ENCODE data around the gene NCKAP5.

NCKAP5 gene

GRCh38 chr2:133004623-133005022 is 563.6 kb downstream of the NCKAP5 start:
- in situ Hi-C loops (cut with MboI; ENCODE audit: low pct_unique_long_range_greater_than_20kb, low sequenced_read_pairs, unreplicated experiment): no loop called here
- no peak for DNase-seq (ENCODE audit: low spot score)
- TF ChIP-seq CTCF (IDR thresholded peaks at IDR 0.05; ENCODE audit: extremely low read depth, insufficient read depth, missing control alignments): no peak

GRCh38 chr2:132999421-132999820 is 568.8 kb downstream of the NCKAP5 start:
- DNase-seq (ENCODE audit: low spot score): no peak
- TF ChIP-seq CTCF (IDR thresholded peaks at IDR 0.05; ENCODE audit: extremely low read depth, insufficient read depth, missing control alignments): no peak
- in situ Hi-C loops (cut with MboI; ENCODE audit: low pct_unique_long_range_greater_than_20kb, low sequenced_read_pairs, unreplicated experiment): no loop called here

GRCh38 chr2:132998221-132998620 is 570.0 kb downstream of the NCKAP5 start:
- in situ Hi-C loops (cut with MboI; ENCODE audit: low pct_unique_long_range_greater_than_20kb, low sequenced_read_pairs, unreplicated experiment): no loop called here
- no peak for TF ChIP-seq CTCF (IDR thresholded peaks at IDR 0.05; ENCODE audit: extremely low read depth, insufficient read depth, missing control alignments)
- DNase-seq (ENCODE audit: low spot score): no peak

DNA sequence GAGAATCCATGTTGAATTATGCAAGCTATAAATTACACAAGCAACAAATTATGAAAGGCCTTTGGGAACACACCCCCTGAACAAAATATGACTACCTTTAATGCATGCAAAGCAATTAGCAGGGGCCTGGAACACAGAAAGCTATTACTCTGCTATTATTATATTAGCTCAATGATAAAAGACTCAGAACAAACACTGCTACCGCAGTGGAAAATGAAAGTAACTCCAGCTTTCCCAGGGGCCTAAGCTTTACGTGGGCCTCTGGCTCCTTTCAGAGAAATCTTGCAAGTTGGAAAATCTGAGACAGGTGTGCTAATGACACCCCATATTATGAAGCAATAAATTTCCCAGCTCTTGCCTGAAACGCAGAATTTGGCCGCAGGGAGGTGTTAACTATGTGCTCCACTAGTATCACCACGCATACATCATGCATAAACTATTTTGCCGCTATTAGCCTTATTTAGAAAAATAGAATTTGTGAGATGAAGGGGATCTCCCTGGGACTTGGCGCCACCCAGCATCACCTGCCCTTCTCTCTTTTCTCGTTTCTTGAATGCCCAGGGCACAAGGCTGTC is 576.7 kb downstream of the NCKAP5 start:
- TF ChIP-seq CTCF (IDR thresholded peaks at IDR 0.05; ENCODE audit: extremely low read depth, insufficient read depth, missing control alignments): no peak
- in situ Hi-C loops (cut with MboI; ENCODE audit: low pct_unique_long_range_greater_than_20kb, low sequenced_read_pairs, unreplicated experiment): no loop called here

GRCh38 chr2:132984731-132985130 is 583.5 kb downstream of the NCKAP5 start:
- in situ Hi-C loops (cut with MboI; ENCODE audit: low pct_unique_long_range_greater_than_20kb, low sequenced_read_pairs, unreplicated experiment): no loop called here
- no peak for DNase-seq (ENCODE audit: low spot score)
- no peak for TF ChIP-seq CTCF (IDR thresholded peaks at IDR 0.05; ENCODE audit: extremely low read depth, insufficient read depth, missing control alignments)

More for the DNA sequence above, 576.7 kb downstream of the NCKAP5 start:
- DNase-seq (ENCODE audit: low spot score): no peak

GRCh38 chr2:132980304-132980703 is 588.0 kb downstream of the NCKAP5 start:
- in situ Hi-C loops (cut with MboI; ENCODE audit: low pct_unique_long_range_greater_than_20kb, low sequenced_read_pairs, unreplicated experiment): no loop called here
- no peak for TF ChIP-seq CTCF (IDR thresholded peaks at IDR 0.05; ENCODE audit: extremely low read depth, insufficient read depth, missing control alignments)
- no peak for DNase-seq (ENCODE audit: low spot score)
